ENCODE measurements around the gene CA5A. TPM values are rescaled to one million over a fixed set of nuclear protein-coding genes. Genes with fewer than 3 reads are reported as not detected.

CA5A gene
- total and polyA plus RNA-seq, 2 of the 13 experiments (the other 11 are each of a cell fraction or from before 2014, with no cell fraction given), result 66.8 to 106 TPM

DNA sequence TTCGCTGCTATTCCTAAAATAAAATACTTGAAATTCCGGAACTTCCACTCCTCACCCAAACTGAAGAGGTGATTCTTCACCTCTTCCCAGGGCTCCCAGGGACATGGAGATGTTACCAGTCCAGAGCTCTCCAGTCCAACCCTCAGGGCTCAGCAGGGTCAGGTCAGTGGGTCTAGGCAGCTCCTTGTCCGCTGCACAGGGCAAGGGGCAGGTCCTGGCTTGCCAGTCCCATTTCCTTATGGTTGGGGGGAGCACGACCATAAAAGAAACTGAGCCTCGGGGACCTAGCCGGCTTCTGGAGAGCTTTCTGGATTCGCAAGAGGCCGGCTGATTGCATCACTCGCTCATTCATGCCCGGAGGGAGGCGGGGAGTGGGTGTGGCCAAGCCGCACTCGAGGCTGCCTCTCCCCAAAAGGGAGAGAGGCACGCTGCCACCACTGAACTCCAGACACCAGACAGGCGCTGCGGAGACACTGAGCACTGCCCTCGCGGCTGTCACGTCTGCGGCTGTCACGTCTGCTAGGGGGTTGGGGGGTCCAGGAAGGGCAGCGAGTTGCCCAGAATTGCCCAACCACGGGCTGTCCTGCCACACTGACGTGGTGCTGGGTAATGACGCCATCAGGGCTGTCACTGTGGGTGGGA lies 82.8 kb downstream of the CA5A start (continued):
- TF ChIP-seq, protein P1, sequence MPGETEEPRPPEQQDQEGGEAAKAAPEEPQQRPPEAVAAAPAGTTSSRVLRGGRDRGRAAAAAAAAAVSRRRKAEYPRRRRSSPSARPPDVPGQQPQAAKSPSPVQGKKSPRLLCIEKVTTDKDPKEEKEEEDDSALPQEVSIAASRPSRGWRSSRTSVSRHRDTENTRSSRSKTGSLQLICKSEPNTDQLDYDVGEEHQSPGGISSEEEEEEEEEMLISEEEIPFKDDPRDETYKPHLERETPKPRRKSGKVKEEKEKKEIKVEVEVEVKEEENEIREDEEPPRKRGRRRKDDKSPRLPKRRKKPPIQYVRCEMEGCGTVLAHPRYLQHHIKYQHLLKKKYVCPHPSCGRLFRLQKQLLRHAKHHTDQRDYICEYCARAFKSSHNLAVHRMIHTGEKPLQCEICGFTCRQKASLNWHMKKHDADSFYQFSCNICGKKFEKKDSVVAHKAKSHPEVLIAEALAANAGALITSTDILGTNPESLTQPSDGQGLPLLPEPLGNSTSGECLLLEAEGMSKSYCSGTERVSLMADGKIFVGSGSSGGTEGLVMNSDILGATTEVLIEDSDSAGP (CRISPR knock-in tag; IDR thresholded peaks at IDR 0.05; ENCODE audit: borderline replicate concordance), result peak; percentile 53; the same call in 1 of the 2 replicates
- peak; percentile 74; the same call in 1 of the 2 replicates for TF ChIP-seq GFI1 (CRISPR knock-in tag; IDR thresholded peaks at IDR 0.05; ENCODE audit: borderline replicate concordance)
- peak; percentile 63 for TF ChIP-seq SIX4 (CRISPR knock-in tag; IDR thresholded peaks at IDR 0.05)
- TF ChIP-seq NFYB (CRISPR knock-in tag; IDR thresholded peaks at IDR 0.05), result no peak; the same call in 1 of the 2 replicates
- TF ChIP-seq, protein P2, sequence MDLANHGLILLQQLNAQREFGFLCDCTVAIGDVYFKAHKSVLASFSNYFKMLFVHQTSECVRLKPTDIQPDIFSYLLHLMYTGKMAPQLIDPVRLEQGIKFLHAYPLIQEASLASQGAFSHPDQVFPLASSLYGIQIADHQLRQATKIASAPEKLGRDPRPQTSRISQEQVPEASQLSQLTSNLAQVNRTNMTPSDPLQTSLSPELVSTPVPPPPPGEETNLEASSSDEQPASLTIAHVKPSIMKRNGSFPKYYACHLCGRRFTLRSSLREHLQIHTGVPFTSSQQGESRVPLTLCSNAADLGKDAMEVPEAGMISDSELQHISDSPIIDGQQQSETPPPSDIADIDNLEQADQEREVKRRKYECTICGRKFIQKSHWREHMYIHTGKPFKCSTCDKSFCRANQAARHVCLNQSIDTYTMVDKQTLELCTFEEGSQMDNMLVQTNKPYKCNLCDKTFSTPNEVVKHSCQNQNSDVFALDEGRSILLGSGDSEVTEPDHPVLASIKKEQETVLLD (CRISPR knock-in tag; IDR thresholded peaks at IDR 0.05; ENCODE audit: low read depth), result no peak
- TF ChIP-seq ZNF772 (CRISPR knock-in tag; IDR thresholded peaks at IDR 0.05), result peak; percentile 55; the same call in 1 of the 2 replicates
- TF ChIP-seq, protein P3, sequence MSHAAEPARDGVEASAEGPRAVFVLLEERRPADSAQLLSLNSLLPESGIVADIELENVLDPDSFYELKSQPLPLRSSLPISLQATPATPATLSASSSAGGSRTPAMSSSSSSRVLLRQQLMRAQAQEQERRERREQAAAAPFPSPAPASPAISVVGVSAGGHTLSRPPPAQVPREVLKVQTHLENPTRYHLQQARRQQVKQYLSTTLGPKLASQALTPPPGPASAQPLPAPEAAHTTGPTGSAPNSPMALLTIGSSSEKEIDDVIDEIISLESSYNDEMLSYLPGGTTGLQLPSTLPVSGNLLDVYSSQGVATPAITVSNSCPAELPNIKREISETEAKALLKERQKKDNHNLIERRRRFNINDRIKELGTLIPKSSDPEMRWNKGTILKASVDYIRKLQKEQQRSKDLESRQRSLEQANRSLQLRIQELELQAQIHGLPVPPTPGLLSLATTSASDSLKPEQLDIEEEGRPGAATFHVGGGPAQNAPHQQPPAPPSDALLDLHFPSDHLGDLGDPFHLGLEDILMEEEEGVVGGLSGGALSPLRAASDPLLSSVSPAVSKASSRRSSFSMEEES (CRISPR knock-in tag; IDR thresholded peaks at IDR 0.05), result peak; percentile 70; the same call in 1 of the 2 replicates
- TF ChIP-seq, protein P4, sequence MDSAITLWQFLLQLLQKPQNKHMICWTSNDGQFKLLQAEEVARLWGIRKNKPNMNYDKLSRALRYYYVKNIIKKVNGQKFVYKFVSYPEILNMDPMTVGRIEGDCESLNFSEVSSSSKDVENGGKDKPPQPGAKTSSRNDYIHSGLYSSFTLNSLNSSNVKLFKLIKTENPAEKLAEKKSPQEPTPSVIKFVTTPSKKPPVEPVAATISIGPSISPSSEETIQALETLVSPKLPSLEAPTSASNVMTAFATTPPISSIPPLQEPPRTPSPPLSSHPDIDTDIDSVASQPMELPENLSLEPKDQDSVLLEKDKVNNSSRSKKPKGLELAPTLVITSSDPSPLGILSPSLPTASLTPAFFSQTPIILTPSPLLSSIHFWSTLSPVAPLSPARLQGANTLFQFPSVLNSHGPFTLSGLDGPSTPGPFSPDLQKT (CRISPR knock-in tag; IDR thresholded peaks at IDR 0.05; ENCODE audit: borderline replicate concordance), result no peak
- no peak for TF ChIP-seq ZNF891 (CRISPR knock-in tag; IDR thresholded peaks at IDR 0.05)
- TF ChIP-seq SMYD3 (CRISPR knock-in tag; IDR thresholded peaks at IDR 0.05), result peak; percentile 86
- TF ChIP-seq, protein P5, sequence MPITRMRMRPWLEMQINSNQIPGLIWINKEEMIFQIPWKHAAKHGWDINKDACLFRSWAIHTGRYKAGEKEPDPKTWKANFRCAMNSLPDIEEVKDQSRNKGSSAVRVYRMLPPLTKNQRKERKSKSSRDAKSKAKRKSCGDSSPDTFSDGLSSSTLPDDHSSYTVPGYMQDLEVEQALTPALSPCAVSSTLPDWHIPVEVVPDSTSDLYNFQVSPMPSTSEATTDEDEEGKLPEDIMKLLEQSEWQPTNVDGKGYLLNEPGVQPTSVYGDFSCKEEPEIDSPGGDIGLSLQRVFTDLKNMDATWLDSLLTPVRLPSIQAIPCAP (CRISPR knock-in tag; IDR thresholded peaks at IDR 0.05; ENCODE audit: low read depth), result no peak
- no peak for TF ChIP-seq ZNF652 (CRISPR knock-in tag; IDR thresholded peaks at IDR 0.05; ENCODE audit: borderline replicate concordance, low read depth)
- peak; percentile 59; the same call in 1 of the 2 replicates for TF ChIP-seq CCDC6 (CRISPR knock-in tag; IDR thresholded peaks at IDR 0.05)
- TF ChIP-seq, protein P6, sequence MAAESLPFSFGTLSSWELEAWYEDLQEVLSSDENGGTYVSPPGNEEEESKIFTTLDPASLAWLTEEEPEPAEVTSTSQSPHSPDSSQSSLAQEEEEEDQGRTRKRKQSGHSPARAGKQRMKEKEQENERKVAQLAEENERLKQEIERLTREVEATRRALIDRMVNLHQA (CRISPR knock-in tag; IDR thresholded peaks at IDR 0.05), result no peak
- peak; percentile 90 for TF ChIP-seq YEATS4 (CRISPR knock-in tag; IDR thresholded peaks at IDR 0.05; ENCODE audit: borderline replicate concordance)
- TF ChIP-seq, protein P7, sequence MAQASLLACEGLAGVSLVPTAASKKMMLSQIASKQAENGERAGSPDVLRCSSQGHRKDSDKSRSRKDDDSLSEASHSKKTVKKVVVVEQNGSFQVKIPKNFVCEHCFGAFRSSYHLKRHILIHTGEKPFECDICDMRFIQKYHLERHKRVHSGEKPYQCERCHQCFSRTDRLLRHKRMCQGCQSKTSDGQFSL (CRISPR knock-in tag; IDR thresholded peaks at IDR 0.05), result peak; percentile 88
- TF ChIP-seq, protein P8, sequence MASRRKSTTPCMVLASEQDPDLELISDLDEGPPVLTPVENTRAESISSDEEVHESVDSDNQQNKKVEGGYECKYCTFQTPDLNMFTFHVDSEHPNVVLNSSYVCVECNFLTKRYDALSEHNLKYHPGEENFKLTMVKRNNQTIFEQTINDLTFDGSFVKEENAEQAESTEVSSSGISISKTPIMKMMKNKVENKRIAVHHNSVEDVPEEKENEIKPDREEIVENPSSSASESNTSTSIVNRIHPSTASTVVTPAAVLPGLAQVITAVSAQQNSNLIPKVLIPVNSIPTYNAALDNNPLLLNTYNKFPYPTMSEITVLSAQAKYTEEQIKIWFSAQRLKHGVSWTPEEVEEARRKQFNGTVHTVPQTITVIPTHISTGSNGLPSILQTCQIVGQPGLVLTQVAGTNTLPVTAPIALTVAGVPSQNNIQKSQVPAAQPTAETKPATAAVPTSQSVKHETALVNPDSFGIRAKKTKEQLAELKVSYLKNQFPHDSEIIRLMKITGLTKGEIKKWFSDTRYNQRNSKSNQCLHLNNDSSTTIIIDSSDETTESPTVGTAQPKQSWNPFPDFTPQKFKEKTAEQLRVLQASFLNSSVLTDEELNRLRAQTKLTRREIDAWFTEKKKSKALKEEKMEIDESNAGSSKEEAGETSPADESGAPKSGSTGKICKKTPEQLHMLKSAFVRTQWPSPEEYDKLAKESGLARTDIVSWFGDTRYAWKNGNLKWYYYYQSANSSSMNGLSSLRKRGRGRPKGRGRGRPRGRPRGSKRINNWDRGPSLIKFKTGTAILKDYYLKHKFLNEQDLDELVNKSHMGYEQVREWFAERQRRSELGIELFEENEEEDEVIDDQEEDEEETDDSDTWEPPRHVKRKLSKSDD (CRISPR knock-in tag; IDR thresholded peaks at IDR 0.05; ENCODE audit: low read depth), result peak; percentile 69; the same call in 1 of the 2 replicates
- TF ChIP-seq ETV5 (CRISPR knock-in tag; IDR thresholded peaks at IDR 0.05; ENCODE audit: borderline replicate concordance), result peak; percentile 57
